Brain microvascular endothelial cell (primary cell): ENCODE data around the gene TRIM71.

ENCODE experiments used
- DNase-seq: peaks from one replicate; pipeline ENCODE4 v3.0.0-alpha.2; 2020
- H3K27ac ChIP-seq: fragments of 250-450 bp; sonication (Bioruptor Pico); 2 replicates; pipeline ENCODE4 v1.5.1; 2020; ENCODE audit warnings: mild to moderate bottlenecking, moderate library complexity
- H3K27me3 ChIP-seq: fragments of 250-450 bp; sonication (Bioruptor Pico); replicated peaks from 2 replicates; pipeline ENCODE4 v1.5.1; 2020; ENCODE audit warnings: mild to moderate bottlenecking
- H3K36me3 ChIP-seq: fragments of 250-450 bp; sonication (Bioruptor Pico); replicated peaks from 2 replicates; pipeline ENCODE4 v1.5.1; 2020; ENCODE audit warnings: mild to moderate bottlenecking
- H3K4me3 ChIP-seq: 2 replicates; pipeline ENCODE4 v1.5.1; 2011; ENCODE audit warnings: low read depth, mild to moderate bottlenecking, control low read depth, low read length, moderate library complexity
- in situ Hi-C: cut with HindIII; loops from 2 replicates; pipeline ENCODE4 v1.10.0; 2017; ENCODE audit warnings: low sequenced_read_pairs, low pct_ligation_motif_present
- TF ChIP-seq, protein P1 (sequence below): IDR thresholded peaks from 2 replicates; pipeline ENCODE4 v1.5.1; 2011; ENCODE audit warnings: low read depth, mild to moderate bottlenecking, moderate library complexity, low read length, control low read depth, inconsistent platforms; ENCODE audit errors: missing control alignments

The TRIM71 gene

GRCh38 chr3:32868719-32869512 lies 51.1 kb downstream of the TRIM71 start:
- in situ Hi-C loops, result no loop called here
- H3K27me3 ChIP-seq, result no peaks in the 10 kb centered on the region
- no peak overlapping the region for H3K4me3 ChIP-seq
- DNase-seq, result no peak
- H3K36me3 ChIP-seq, result no peaks in the 10 kb centered on the region
- no peak overlapping the region for H3K27ac ChIP-seq
- TF ChIP-seq, protein P1, sequence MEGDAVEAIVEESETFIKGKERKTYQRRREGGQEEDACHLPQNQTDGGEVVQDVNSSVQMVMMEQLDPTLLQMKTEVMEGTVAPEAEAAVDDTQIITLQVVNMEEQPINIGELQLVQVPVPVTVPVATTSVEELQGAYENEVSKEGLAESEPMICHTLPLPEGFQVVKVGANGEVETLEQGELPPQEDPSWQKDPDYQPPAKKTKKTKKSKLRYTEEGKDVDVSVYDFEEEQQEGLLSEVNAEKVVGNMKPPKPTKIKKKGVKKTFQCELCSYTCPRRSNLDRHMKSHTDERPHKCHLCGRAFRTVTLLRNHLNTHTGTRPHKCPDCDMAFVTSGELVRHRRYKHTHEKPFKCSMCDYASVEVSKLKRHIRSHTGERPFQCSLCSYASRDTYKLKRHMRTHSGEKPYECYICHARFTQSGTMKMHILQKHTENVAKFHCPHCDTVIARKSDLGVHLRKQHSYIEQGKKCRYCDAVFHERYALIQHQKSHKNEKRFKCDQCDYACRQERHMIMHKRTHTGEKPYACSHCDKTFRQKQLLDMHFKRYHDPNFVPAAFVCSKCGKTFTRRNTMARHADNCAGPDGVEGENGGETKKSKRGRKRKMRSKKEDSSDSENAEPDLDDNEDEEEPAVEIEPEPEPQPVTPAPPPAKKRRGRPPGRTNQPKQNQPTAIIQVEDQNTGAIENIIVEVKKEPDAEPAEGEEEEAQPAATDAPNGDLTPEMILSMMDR, result no peak

- Histone ChIP-seq H3K27ac (no peak overlapping the region), H3K4me3 (no peak overlapping the region), H3K36me3 (no peaks in the 10 kb centered on the region), H3K27me3 (no peaks in the 10 kb centered on the region)
- in situ Hi-C loops, result no loop called here
- TF ChIP-seq, protein P1, result no peak
- no peak for DNase-seq
Observed at GRCh38 chr3:32869513-32870047, 51.8 kb downstream of the TRIM71 start.

DNA sequence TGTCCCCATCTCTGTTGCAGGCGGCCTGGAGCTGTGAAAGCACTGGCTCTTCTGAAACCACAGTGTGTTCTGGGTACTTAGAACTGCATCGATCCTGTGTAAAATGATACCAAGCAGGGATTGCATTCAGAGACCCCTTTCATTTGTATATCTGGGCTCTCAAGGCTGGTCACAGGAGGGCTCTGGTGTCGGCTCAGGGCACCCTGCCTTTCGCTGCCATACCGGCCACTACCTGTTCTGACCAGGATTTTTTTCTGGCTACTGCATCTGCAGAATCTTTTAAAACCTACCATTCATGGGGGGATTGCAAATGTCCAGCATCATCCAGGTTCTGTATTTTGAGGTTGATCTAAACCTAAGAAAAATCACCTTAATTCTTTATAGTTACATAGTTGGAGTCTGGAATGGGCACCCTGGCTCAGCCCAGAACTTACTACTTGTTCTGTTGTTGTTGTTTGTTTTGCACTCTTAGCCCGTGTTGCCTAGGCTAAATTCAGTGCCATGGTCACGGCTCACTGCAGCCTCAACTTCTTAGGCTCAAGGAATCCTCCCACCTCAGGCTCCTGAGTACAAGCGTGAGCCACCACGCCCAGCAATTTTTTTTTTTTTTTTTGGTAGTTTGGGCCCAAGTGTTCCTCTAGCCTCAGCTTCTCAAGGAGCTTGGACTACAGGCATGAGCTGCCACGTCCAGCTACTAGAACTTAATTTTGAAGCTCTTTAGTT lies 52.7 kb downstream of the TRIM71 start:
- Histone ChIP-seq H3K27ac (no peak overlapping the region), H3K36me3 (no peaks in the 10 kb centered on the region), H3K4me3 (no peak overlapping the region), H3K27me3 (no peaks in the 10 kb centered on the region)
- TF ChIP-seq, protein P1, result no peak
- in situ Hi-C loops, result no loop called here
- DNase-seq, result no peak

- TF ChIP-seq, protein P1, result no peak
- no peaks in the 10 kb centered on the region for H3K27me3 ChIP-seq
- H3K36me3 ChIP-seq, result no peaks in the 10 kb centered on the region
- in situ Hi-C loops, result no loop called here
- H3K27ac ChIP-seq, result no peak overlapping the region
- no peak for DNase-seq
- no peak overlapping the region for H3K4me3 ChIP-seq
Observed at GRCh38 chr3:32871273-32871672, 53.5 kb downstream of the TRIM71 start.

GRCh38 chr3:32872487-32873382 lies 54.9 kb downstream of the TRIM71 start:
- no peak for DNase-seq
- TF ChIP-seq, protein P1, result no peak
- H3K36me3 ChIP-seq, result no peaks in the 10 kb centered on the region
- no peaks in the 10 kb centered on the region for H3K27me3 ChIP-seq
- no peak overlapping the region for H3K4me3 ChIP-seq
- no peak overlapping the region for H3K27ac ChIP-seq
- in situ Hi-C loops, result no loop called here
